Suprapubic skin (tissue), 4 donors: Measurements from ENCODE around the gene ZNF521. TPM values are rescaled to one million over a fixed set of nuclear protein-coding genes. Genes with fewer than 3 reads are reported as not detected.
A peak's percentile ranks its signal among the peaks of the same experiment; 100 is the strongest.

Experiments used
- DNase-seq, 2 donors: peaks; one replicate each; pipeline ENCODE4 v3.0.0-alpha.2; 2019; ENCODE audit warnings: low spot score in 2 of 2
- H3K27ac ChIP-seq: fragments of 200-600 bp; sonication (generic); one replicate; pipeline ENCODE4 v1.5.1; 2019
- H3K27me3 ChIP-seq: fragments of 200-600 bp; sonication (generic); one replicate; pipeline ENCODE4 v1.5.1; 2019
- H3K36me3 ChIP-seq: fragments of 200-600 bp; sonication (generic); one replicate; pipeline ENCODE4 v1.5.1; 2019
- H3K4me1 ChIP-seq: fragments of 200-600 bp; sonication (generic); one replicate; pipeline ENCODE4 v1.5.1; 2019
- H3K4me3 ChIP-seq: fragments of 200-600 bp; sonication (generic); one replicate; pipeline ENCODE4 v1.5.1; 2019; ENCODE audit warnings: mild to moderate bottlenecking
- H3K9me3 ChIP-seq: fragments of 200-600 bp; sonication (generic); one replicate; pipeline ENCODE4 v1.5.1; 2019
- EP300 ChIP-seq: sonication (generic); formaldehyde crosslinking; IDR thresholded peaks from one replicate; pipeline ENCODE4 v1.6.1; 2017; ENCODE audit warnings: antibody characterized with exemption
- POLR2A ChIP-seq, 2 donors: fragments of 450-650 bp; IDR thresholded peaks; one replicate each; pipeline ENCODE4 v1.6.1; 2017; ENCODE audit warnings: antibody characterized with exemption in 2 of 2, mild to moderate bottlenecking in 2 of 2, moderate library complexity in 2 of 2
- POLR2AphosphoS5 ChIP-seq, 3 donors: sonication (generic); formaldehyde crosslinking; IDR thresholded peaks; one replicate each; pipeline ENCODE4 v1.6.1; 2017; ENCODE audit warnings: antibody characterized with exemption in 3 of 3
- WGBS: methylation state at CpG from one replicate; pipeline ENCODE4 v1.1.5; 2018; 5-methylcytosine and 5-hydroxymethylcytosine counted together
- total RNA-seq, 4 donors: library from RNA; depleted of rRNA; stranded (reverse); fragments of >200 nt; gene quantifications; one replicate each; pipeline ENCODE4 v1.1.0, GENCODE V29; 2016
- TF ChIP-seq, protein P1 (sequence below), 2 donors: fragments of 200-600 bp in 1 of 2; fragments of 450-650 bp in 1 of 2; sonication (generic) in 1 of 2; IDR thresholded peaks; one replicate each; pipeline ENCODE4 v1.5.1; 2016 to 2019; ENCODE audit warnings: antibody characterized with exemption in 2 of 2, mild to moderate bottlenecking in 1 of 2, moderate library complexity in 1 of 2

The ZNF521 gene
- total RNA-seq, 4 donors from 2014 or later: 6.4 to 13.2 (median 10.1) TPM

DNA sequence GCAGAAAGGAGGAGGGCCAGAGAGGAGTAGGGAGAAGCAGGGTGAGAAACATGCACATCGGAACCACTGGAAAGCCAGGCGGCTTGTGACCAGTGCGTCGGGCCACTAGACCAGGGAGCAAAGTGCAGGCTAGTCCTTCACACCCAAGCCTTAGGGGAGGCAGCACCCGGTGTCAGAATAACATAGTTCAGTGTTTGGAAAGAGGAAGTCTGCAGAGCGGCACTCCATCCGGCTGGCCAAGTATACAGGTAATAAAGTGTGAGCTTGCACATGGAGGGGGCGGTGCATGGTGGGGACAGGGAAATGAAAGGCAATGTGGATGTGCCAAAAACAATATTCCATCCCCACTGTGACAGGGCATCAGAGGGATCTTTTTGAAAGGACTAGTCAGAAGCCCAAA, 69.7 kb downstream of the ZNF521 start:
- Histone ChIP-seq H3K27ac (no peak overlapping the region), H3K36me3 (no peaks in the 10 kb centered on the region), H3K27me3 (no peaks in the 10 kb centered on the region), H3K9me3 (no peaks in the 10 kb centered on the region), H3K4me3 (no peak overlapping the region), H3K4me1 (peaks cover 34% of the 10 kb centered on the region)
- DNase-seq: peak; percentile 69 to 81
- TF ChIP-seq POLR2A (IDR thresholded peaks at IDR 0.05) (no peak), POLR2AphosphoS5 (IDR thresholded peaks at IDR 0.05) (no peak), EP300 (no peak)
- WGBS: 65% methylated on average over 8 of the region's 8 CpGs

DNA sequence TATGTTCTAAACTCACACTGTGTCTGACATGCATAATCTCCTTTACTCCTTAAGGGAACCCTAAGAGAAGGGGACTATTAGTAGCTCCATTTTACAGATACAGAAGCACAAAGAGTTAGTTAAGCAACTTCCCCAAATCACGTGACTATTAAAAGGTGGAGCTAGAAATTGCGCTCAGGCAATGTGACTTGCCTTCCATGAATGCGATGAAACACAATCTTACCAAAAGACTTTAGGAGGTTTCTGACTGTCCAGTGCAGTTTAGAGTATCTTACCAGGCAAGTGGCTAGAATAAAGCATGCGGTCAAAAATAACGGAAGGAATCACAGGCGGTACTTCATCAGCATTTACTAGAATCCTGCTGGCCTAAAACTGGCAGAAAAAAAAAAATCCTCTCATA, 70.4 kb downstream of the ZNF521 start:
- H3K4me1 ChIP-seq: peaks cover 30% of the 10 kb centered on the region
- 75% methylated on average over 6 of the region's 6 CpGs for WGBS
- H3K27ac ChIP-seq: no peak overlapping the region
- no peak for DNase-seq
- TF ChIP-seq, protein P1, sequence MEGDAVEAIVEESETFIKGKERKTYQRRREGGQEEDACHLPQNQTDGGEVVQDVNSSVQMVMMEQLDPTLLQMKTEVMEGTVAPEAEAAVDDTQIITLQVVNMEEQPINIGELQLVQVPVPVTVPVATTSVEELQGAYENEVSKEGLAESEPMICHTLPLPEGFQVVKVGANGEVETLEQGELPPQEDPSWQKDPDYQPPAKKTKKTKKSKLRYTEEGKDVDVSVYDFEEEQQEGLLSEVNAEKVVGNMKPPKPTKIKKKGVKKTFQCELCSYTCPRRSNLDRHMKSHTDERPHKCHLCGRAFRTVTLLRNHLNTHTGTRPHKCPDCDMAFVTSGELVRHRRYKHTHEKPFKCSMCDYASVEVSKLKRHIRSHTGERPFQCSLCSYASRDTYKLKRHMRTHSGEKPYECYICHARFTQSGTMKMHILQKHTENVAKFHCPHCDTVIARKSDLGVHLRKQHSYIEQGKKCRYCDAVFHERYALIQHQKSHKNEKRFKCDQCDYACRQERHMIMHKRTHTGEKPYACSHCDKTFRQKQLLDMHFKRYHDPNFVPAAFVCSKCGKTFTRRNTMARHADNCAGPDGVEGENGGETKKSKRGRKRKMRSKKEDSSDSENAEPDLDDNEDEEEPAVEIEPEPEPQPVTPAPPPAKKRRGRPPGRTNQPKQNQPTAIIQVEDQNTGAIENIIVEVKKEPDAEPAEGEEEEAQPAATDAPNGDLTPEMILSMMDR (IDR thresholded peaks at IDR 0.05): no peak
- no peak for TF ChIP-seq POLR2AphosphoS5 (IDR thresholded peaks at IDR 0.05)
- TF ChIP-seq POLR2A (IDR thresholded peaks at IDR 0.05): no peak
- TF ChIP-seq EP300: no peak
- H3K27me3 ChIP-seq: no peaks in the 10 kb centered on the region
- no peak overlapping the region for H3K4me3 ChIP-seq
- H3K9me3 ChIP-seq: no peaks in the 10 kb centered on the region
- H3K36me3 ChIP-seq: no peaks in the 10 kb centered on the region

DNA sequence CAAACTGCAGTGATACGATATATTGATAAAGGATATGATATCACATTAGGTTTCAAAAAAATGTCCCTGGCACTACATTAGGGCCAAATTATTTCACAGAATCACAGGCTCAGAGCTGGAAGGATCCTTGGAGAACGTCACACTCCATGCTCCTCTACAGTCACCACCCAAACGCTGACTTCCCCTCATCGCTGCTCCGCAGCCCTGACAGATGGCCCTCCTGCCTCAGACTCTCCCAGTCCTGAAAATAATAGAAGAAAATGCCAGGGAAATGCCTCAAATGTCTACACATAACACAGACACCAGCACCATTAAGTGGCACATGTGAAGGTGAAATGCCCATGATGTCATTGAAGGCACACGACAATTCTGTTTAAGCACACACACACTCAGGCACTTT, 72.0 kb downstream of the ZNF521 start:
- DNase-seq: no peak
- Histone ChIP-seq H3K9me3 (no peaks in the 10 kb centered on the region), H3K4me1 (peaks cover 17% of the 10 kb centered on the region), H3K4me3 (no peak overlapping the region), H3K27me3 (no peaks in the 10 kb centered on the region), H3K27ac (no peak overlapping the region), H3K36me3 (no peaks in the 10 kb centered on the region)
- TF ChIP-seq, protein P1 (IDR thresholded peaks at IDR 0.05): no peak
- TF ChIP-seq EP300 (no peak), POLR2AphosphoS5 (IDR thresholded peaks at IDR 0.05) (no peak), POLR2A (IDR thresholded peaks at IDR 0.05) (no peak)
- 92% methylated on average over 6 of the region's 6 CpGs for WGBS

DNA sequence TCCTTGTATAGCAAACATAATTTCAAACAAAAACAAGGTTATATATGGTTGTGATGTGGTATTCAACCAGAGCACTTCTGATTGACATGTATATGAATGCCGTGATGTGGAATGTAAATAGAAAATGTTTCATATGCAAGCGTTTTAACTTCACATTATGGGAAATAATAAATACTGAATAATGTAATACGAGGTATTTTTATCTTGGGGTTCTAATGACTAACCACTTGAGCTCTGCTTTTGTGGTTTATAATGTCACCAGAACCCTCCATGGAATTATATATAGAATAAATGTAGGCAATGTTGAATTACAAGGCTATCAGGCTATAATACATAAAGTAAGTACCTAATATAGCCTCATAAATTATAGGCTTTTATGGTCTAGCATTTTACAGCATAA, 72.4 kb downstream of the ZNF521 start:
- WGBS: 75% methylated on average over 3 of the region's 3 CpGs
- TF ChIP-seq POLR2AphosphoS5 (IDR thresholded peaks at IDR 0.05) (no peak), POLR2A (IDR thresholded peaks at IDR 0.05) (no peak), EP300 (no peak)
- TF ChIP-seq, protein P1 (IDR thresholded peaks at IDR 0.05): no peak
- DNase-seq: no peak
- H3K4me3 ChIP-seq: no peak overlapping the region
- no peak overlapping the region for H3K27ac ChIP-seq
- H3K9me3 ChIP-seq: no peaks in the 10 kb centered on the region
- no peaks in the 10 kb centered on the region for H3K36me3 ChIP-seq
- no peaks in the 10 kb centered on the region for H3K27me3 ChIP-seq
- H3K4me1 ChIP-seq: peaks cover 17% of the 10 kb centered on the region

DNA sequence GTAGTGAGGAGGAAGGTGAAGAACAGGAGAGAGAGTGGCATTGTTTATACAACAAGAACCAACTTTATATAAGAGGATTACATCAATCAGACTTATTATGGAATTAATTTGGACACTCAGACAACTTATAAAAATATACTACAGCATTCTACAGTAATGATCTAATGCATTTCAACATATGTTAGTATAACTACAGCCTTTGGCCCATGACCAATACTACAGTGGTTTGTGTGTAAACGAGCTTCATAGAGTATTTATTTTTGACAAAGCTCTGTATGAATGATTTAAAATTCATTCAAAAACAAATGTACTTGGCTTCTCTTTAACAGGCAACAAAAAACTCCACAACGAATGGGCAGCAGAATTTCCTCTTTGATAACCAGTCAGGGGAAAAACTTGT, 72.8 kb downstream of the ZNF521 start:
- TF ChIP-seq EP300 (no peak), POLR2A (IDR thresholded peaks at IDR 0.05) (no peak), POLR2AphosphoS5 (IDR thresholded peaks at IDR 0.05) (no peak)
- TF ChIP-seq, protein P1 (IDR thresholded peaks at IDR 0.05): no peak
- WGBS: 32% methylated on average over 2 of the region's 2 CpGs
- Histone ChIP-seq H3K27ac (no peak overlapping the region), H3K4me3 (no peak overlapping the region), H3K27me3 (no peaks in the 10 kb centered on the region), H3K36me3 (no peaks in the 10 kb centered on the region), H3K9me3 (no peaks in the 10 kb centered on the region), H3K4me1 (peaks cover 14% of the 10 kb centered on the region)
- no peak for DNase-seq

DNA sequence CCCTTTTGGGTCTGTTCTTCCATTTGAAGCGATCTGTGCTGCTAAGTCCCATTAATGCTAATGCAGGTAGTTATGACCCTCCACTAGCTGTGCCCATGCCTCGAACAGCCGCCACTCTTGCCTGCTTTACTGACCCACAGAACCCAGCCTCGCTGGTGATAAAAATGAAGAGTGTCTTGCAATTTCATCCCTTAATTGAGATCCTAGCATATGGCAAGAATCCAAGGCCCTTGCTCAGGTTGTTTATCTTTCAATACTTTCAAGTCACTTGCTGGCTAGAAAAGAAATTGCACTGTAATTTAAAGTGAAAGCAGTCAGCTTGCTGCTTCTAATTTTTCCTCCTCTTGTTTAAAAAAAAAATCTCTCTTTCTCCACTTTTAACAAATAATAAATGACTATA, 73.6 kb downstream of the ZNF521 start:
- TF ChIP-seq POLR2AphosphoS5 (IDR thresholded peaks at IDR 0.05): no peak
- no peak for TF ChIP-seq POLR2A (IDR thresholded peaks at IDR 0.05)
- no peak for TF ChIP-seq EP300
- TF ChIP-seq, protein P1 (IDR thresholded peaks at IDR 0.05): no peak
- 83% methylated on average over 4 of the region's 4 CpGs for WGBS
- no peak for DNase-seq
- H3K36me3 ChIP-seq: no peaks in the 10 kb centered on the region
- H3K4me3 ChIP-seq: no peak overlapping the region
- no peaks in the 10 kb centered on the region for H3K9me3 ChIP-seq
- H3K27ac ChIP-seq: no peak overlapping the region
- H3K27me3 ChIP-seq: no peaks in the 10 kb centered on the region
- peaks cover 9% of the 10 kb centered on the region for H3K4me1 ChIP-seq
